Upper lobe of left lung (tissue), 6 donors: ENCODE data around the gene RAMAC. TPM values are rescaled to one million over a fixed set of nuclear protein-coding genes. Genes with fewer than 3 reads are reported as not detected.
A peak's percentile ranks its signal among the peaks of the same experiment; 100 is the strongest.

Source experiments
- ATAC-seq, 2 donors: fragments of 200-7000 bp; cut with Tn5 transposase; one replicate each; pipeline ENCODE4 v1.9.1; 2022; ENCODE audit warnings: mild to moderate bottlenecking in 2 of 2, moderate library complexity in 2 of 2; ENCODE audit not compliant: low FRiP score in 2 of 2
- DNase-seq, 2 donors: peaks; one replicate each; pipeline ENCODE4 v3.0.0-alpha.2; 2019 to 2020
- H3K27ac ChIP-seq, 4 donors: fragments of 200-600 bp; sonication (generic); one replicate each; pipeline ENCODE4 v1.5.1; 2016 to 2019
- H3K27me3 ChIP-seq, 4 donors: fragments of 200-600 bp; sonication (generic); one replicate each; pipeline ENCODE4 v1.5.1; 2017 to 2019
- H3K36me3 ChIP-seq, 4 donors: fragments of 200-600 bp; sonication (generic); one replicate each; pipeline ENCODE4 v1.5.1; 2016 to 2019
- H3K4me1 ChIP-seq, 4 donors: fragments of 200-600 bp; sonication (generic); one replicate each; pipeline ENCODE4 v1.5.1; 2018 to 2019
- H3K4me3 ChIP-seq, 4 donors: fragments of 200-600 bp; sonication (generic); one replicate each; pipeline ENCODE4 v1.5.1; 2017 to 2019; ENCODE audit warnings: mild to moderate bottlenecking in 2 of 4, moderate library complexity in 1 of 4
- H3K9me3 ChIP-seq, 4 donors: fragments of 200-600 bp; sonication (generic); one replicate each; pipeline ENCODE4 v1.5.1; 2018 to 2019
- EP300 ChIP-seq, 4 donors: sonication (generic); formaldehyde crosslinking; IDR thresholded peaks; one replicate each; pipeline ENCODE4 v1.5.1; 2017; ENCODE audit warnings: antibody characterized with exemption in 4 of 4, control low read depth in 2 of 4
- POLR2A ChIP-seq, 4 donors: fragments of 450-650 bp; IDR thresholded peaks; one replicate each; pipeline ENCODE4 v1.5.1; 2016 to 2017; ENCODE audit warnings: antibody characterized with exemption in 4 of 4, mild to moderate bottlenecking in 2 of 4
- POLR2AphosphoS5 ChIP-seq, 2 donors: sonication (generic); formaldehyde crosslinking; IDR thresholded peaks; one replicate each; pipeline ENCODE4 v1.5.1; 2017; ENCODE audit warnings: antibody characterized with exemption in 2 of 2
- WGBS, 2 donors: methylation state at CpG; one replicate each; pipeline ENCODE4 v1.1.5; 2017 to 2018; 5-methylcytosine and 5-hydroxymethylcytosine counted together
- total RNA-seq, 6 donors: library from RNA; depleted of rRNA in 4 of 6; stranded (reverse); fragments of >200 nt in 4 of 6; gene quantifications; one replicate each; pipeline versions ENCODE4 v1.1.0 to v1.2.1, GENCODE V29; 2016 to 2021
- TF ChIP-seq, protein P1 (sequence below), 6 experiments: fragments of 450-650 bp in 4 of 6; fragments of 200-600 bp in 2 of 6; sonication (generic) in 2 of 6; IDR thresholded peaks; one replicate each; pipeline ENCODE4 v1.5.1; 2016 to 2019; ENCODE audit warnings: antibody characterized with exemption in 6 of 6
- donor health status: DM: no; HTN: no; CAD: no; lungs with moderate emphysema.
- donor health status: DM: no; HTN: yes; CAD: no; lungs with severe emphysema.

RAMAC gene
- total RNA-seq, 6 donors from 2014 or later: 9.1 to 24.6 (median 17.6) TPM; not detected in 1

DNA sequence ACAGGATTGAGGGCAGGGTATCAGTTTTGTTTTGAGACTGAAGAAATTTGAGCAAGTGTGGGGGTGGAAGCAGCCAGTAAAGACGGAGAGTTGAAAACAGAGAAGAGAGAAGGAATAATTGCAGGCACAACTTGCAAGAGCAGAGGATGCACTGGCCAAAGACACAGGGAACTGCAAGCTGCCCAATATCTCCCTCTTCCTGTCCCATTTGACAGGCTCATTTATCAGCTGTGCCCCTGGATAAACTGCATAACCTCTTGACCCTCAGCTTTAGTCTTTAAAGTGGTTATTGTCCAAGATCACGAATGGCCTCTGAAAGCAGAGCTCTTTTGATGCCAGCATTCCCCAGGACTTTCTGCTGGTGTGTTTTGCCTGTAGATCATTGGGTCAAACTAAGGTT, 5.0 kb upstream of the RAMAC start:
- H3K4me3 ChIP-seq: no peak overlapping the region
- H3K27me3 ChIP-seq: no peaks in the 10 kb centered on the region
- H3K36me3 ChIP-seq: no peaks in the 10 kb centered on the region
- no peak overlapping the region for H3K27ac ChIP-seq
- 39 to 47% methylated on average over 2 of the region's 2 CpGs for WGBS, 2 donors
- DNase-seq (no peak), ATAC-seq (no peak)
- no peaks in the 10 kb centered on the region for H3K9me3 ChIP-seq
- H3K4me1 ChIP-seq: peaks cover 5 to 8% (median 6%) of the 10 kb centered on the region in 4 donors
- TF ChIP-seq POLR2A (IDR thresholded peaks at IDR 0.05) (no peak), POLR2AphosphoS5 (IDR thresholded peaks at IDR 0.05) (no peak), EP300 (IDR thresholded peaks at IDR 0.05) (no peak)
- TF ChIP-seq, protein P1, sequence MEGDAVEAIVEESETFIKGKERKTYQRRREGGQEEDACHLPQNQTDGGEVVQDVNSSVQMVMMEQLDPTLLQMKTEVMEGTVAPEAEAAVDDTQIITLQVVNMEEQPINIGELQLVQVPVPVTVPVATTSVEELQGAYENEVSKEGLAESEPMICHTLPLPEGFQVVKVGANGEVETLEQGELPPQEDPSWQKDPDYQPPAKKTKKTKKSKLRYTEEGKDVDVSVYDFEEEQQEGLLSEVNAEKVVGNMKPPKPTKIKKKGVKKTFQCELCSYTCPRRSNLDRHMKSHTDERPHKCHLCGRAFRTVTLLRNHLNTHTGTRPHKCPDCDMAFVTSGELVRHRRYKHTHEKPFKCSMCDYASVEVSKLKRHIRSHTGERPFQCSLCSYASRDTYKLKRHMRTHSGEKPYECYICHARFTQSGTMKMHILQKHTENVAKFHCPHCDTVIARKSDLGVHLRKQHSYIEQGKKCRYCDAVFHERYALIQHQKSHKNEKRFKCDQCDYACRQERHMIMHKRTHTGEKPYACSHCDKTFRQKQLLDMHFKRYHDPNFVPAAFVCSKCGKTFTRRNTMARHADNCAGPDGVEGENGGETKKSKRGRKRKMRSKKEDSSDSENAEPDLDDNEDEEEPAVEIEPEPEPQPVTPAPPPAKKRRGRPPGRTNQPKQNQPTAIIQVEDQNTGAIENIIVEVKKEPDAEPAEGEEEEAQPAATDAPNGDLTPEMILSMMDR (IDR thresholded peaks at IDR 0.05): no peak

DNA sequence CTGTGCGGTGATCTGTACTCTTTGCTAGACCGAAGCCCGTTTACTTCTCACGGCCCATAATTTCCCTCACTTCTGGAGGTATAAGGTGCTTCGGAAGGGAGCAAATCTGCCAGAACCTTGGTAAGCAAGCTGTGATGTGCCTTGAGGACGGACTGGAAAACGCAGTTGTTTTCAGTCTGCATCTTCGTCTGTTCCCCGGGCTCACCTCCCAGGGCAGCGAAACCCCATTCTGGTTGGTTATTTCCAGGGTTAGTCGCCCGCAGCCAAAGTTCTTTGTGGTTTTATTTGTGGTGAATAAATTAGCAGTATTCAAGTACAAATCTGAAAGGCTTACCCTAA, 401 bp downstream of the RAMAC start:
- peak in 1 of 2 donors; percentile 38 for ATAC-seq
- TF ChIP-seq POLR2A (IDR thresholded peaks at IDR 0.05) (peak in 1 of 4 donors; percentile 1), POLR2AphosphoS5 (IDR thresholded peaks at IDR 0.05) (no peak), EP300 (IDR thresholded peaks at IDR 0.05) (no peak)
- TF ChIP-seq, protein P1 (IDR thresholded peaks at IDR 0.05): no peak
- 0% methylated on average over 10 to 12 of the region's 12 CpGs for WGBS, 2 donors

DNA sequence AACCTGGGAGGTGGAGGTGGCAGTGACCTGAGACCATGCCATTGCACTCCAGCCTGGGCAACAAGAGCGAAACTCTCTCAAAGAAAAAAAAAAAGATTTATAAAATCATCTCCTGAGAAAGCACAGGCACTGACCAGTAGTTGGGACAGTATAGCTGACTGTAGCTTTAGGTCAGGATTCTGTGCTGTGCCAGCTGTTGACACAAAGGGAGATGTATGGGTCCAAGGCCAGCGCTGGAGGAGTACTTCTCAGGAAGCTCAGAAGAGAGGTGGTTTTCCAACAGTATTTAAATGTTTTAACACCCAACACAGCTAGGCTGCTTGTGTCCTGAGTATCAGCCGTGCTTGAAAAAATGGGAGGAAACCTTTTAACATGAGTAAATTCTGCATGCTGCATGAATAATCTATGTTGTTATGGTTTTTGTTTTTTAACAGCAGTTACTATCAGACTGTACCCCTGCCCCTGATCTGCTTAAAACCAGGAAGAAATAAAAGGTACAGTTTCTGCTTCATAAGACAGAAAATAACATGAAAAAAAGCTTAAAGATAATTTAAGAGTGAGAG, 6.5 kb downstream of the RAMAC start:
- ATAC-seq (no peak), DNase-seq (no peak)
- Histone ChIP-seq H3K4me1 (peaks cover 0 to 1% (median 0%) of the 10 kb centered on the region in 4 donors), H3K27ac (no peak overlapping the region), H3K9me3 (no peaks in the 10 kb centered on the region), H3K36me3 (peaks cover 9 to 31% (median 13%) of the 10 kb centered on the region in 4 donors), H3K4me3 (no peak overlapping the region), H3K27me3 (no peaks in the 10 kb centered on the region)
- TF ChIP-seq POLR2A (IDR thresholded peaks at IDR 0.05): no peak
- TF ChIP-seq EP300 (IDR thresholded peaks at IDR 0.05): no peak
- TF ChIP-seq POLR2AphosphoS5 (IDR thresholded peaks at IDR 0.05): no peak
- 86 to 96% methylated on average over 3 of the region's 3 CpGs for WGBS, 2 donors

More for the DNA sequence above, 401 bp downstream of the RAMAC start:
- peak overlapping the region; percentile 57 to 95 (median 83) for H3K4me3 ChIP-seq
- H3K27ac ChIP-seq: peak overlapping the region; percentile 57 to 87 (median 86)
- no peaks in the 10 kb centered on the region for H3K9me3 ChIP-seq
- H3K36me3 ChIP-seq: peaks cover 7 to 27% (median 12%) of the 10 kb centered on the region in 4 donors
- peaks cover 13 to 17% (median 16%) of the 10 kb centered on the region in 4 donors for H3K4me1 ChIP-seq
- no peak for DNase-seq
- no peaks in the 10 kb centered on the region for H3K27me3 ChIP-seq

DNA sequence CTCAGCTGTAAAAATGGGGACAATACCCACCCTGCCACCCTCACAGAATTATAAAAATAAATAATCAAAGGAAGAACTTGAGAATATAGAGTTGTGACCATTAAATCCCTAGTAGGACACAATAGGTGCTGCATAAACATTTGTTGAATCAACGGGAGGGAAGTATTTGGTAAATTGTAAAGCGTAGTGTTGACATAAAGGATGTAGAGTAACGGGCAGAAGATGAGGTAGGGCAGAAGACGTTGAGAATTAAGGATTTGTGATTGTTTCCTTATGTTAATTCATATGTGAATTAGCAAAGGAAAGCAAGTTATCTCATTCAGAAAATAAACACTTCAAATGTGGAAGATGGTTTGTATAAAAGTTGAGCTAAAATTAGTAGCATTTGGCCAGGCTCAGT, 7.1 kb downstream of the RAMAC start:
- peaks cover 9 to 28% (median 13%) of the 10 kb centered on the region in 4 donors for H3K36me3 ChIP-seq
- ATAC-seq (no peak), DNase-seq (no peak)
- H3K27ac ChIP-seq: no peak overlapping the region
- WGBS, 2 donors: 70 to 83% methylated on average over 4 of the region's 4 CpGs
- H3K9me3 ChIP-seq: no peaks in the 10 kb centered on the region
- H3K27me3 ChIP-seq: no peaks in the 10 kb centered on the region
- H3K4me3 ChIP-seq: no peak overlapping the region
- H3K4me1 ChIP-seq: no peaks in the 10 kb centered on the region
- no peak for TF ChIP-seq POLR2A (IDR thresholded peaks at IDR 0.05)
- no peak for TF ChIP-seq EP300 (IDR thresholded peaks at IDR 0.05)
- TF ChIP-seq POLR2AphosphoS5 (IDR thresholded peaks at IDR 0.05): no peak

DNA sequence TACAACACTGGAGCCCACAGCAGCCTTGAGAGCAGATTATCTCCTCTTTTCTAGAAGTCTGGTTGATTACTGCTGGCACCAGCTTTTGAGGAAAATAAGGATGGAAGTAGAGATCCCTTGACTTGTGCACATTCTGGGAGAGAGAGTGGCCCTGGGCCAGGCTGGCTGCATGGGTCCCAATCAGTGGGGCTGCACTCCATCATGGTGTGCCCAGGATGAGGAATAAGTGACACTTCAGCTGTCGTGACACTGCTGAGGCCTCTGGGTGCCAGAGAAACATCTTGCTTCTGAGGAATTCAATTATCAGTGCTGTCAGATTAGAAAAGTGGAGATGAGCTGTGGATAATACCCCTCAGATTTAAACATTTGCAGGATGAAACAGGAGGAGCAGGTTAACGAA, 9.1 kb downstream of the RAMAC start:
- no peaks in the 10 kb centered on the region for H3K9me3 ChIP-seq
- TF ChIP-seq, protein P1 (IDR thresholded peaks at IDR 0.05): no peak
- no peak for TF ChIP-seq POLR2AphosphoS5 (IDR thresholded peaks at IDR 0.05)
- TF ChIP-seq EP300 (IDR thresholded peaks at IDR 0.05): no peak
- TF ChIP-seq POLR2A (IDR thresholded peaks at IDR 0.05): no peak
- peaks cover 0 to 6% (median 2%) of the 10 kb centered on the region in 4 donors for H3K4me1 ChIP-seq
- no peaks in the 10 kb centered on the region for H3K27me3 ChIP-seq
- H3K4me3 ChIP-seq: no peak overlapping the region
- DNase-seq (no peak), ATAC-seq (no peak)
- 83 to 92% methylated on average over 2 of the region's 2 CpGs for WGBS, 2 donors
- H3K36me3 ChIP-seq: peaks cover 4 to 13% (median 7%) of the 10 kb centered on the region in 4 donors
- no peak overlapping the region for H3K27ac ChIP-seq

DNA sequence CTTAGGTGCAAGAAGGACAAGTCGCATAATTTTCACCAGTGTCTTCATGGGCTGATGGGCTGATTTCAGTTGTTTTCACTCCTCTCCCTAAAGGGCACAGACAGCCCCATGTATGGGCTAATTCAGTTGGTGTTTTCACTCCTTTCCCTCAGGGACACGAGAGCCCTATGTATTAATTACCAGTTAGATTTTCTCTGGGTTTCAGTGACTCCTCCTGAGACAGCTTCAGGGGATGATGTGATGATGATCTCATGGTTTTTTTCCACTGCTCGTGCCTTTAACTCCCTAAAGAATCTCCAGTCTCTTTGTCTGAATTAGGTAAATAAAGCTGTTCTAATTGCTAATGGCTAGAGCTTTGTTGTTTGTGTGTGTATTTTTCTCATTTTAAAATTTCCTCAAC, 9.9 kb downstream of the RAMAC start:
- WGBS, 2 donors: 73 to 74% methylated on average over 3 of the region's 3 CpGs
- TF ChIP-seq EP300 (IDR thresholded peaks at IDR 0.05) (no peak), POLR2AphosphoS5 (IDR thresholded peaks at IDR 0.05) (no peak), POLR2A (IDR thresholded peaks at IDR 0.05) (no peak)
- TF ChIP-seq, protein P1 (IDR thresholded peaks at IDR 0.05): no peak
- ATAC-seq (no peak), DNase-seq (no peak)
- Histone ChIP-seq H3K4me3 (no peak overlapping the region), H3K36me3 (peaks cover under 1 to 8% (median 5%) of the 10 kb centered on the region in 4 donors), H3K9me3 (no peaks in the 10 kb centered on the region), H3K27me3 (no peaks in the 10 kb centered on the region), H3K4me1 (peaks cover 0 to 9% (median 3%) of the 10 kb centered on the region in 4 donors), H3K27ac (no peak overlapping the region)
